HG02884 (cell line): ENCODE measurements around the gene ARHGAP11A.

ENCODE experiments used
- ATAC-seq: cut with Tn5 transposase; IDR thresholded peaks from one replicate; pipeline ENCODE4 v1.9.1; 2021; ENCODE audit warnings: mild to moderate bottlenecking, moderate library complexity; ENCODE audit not compliant: unreplicated experiment

The ARHGAP11A gene

GRCh38 chr15:32685576-32685975 is 70.3 kb downstream of the ARHGAP11A start:
- ATAC-seq = no peak

DNA sequence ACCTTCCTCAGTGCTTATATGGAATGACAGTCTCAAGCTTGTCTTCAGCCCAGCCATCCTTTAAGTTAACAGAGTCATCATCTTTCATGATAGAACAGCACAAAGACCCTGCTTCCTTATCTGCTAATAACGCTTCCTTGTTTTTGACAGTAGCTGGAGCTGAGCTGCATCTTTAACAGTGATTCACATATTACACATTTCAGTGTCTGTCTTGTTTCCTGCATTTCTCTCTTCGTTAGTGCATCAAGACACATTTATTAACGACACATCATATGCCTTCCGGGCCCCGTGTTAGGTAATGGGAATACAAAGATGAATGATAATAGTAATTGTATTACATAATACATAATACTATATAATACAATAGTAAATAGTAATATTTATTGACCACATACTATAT is 72.3 kb downstream of the ARHGAP11A start:
- no peak for ATAC-seq

GRCh38 chr15:32688151-32688639 is 72.9 kb downstream of the ARHGAP11A start:
- no peak for ATAC-seq
